Keratinocyte (primary cell): ENCODE measurements around the gene TTC9. TPM values are rescaled to one million over a fixed set of nuclear protein-coding genes. Genes with fewer than 3 reads are reported as not detected.

Source experiments
- DNase-seq: peaks from one replicate; pipeline ENCODE4 v3.0.0-alpha.2; 2011; ENCODE audit warnings: low read depth, missing footprints, low spot score
- FAIRE-seq: peaks from 2 replicates; lab custom pipeline; 2011; peaks lifted over from hg19 to GRCh38; lab: Jason Lieb, UNC
- H2AFZ ChIP-seq: 2 replicates; pipeline ENCODE4 v1.6.0; 2012; ENCODE audit warnings: low read length, control low read depth, inconsistent platforms; ENCODE audit not compliant: control insufficient read depth
- H3K27ac ChIP-seq: 2 replicates; pipeline ENCODE4 v1.5.1; 2011; ENCODE audit warnings: low read length; ENCODE audit not compliant: control insufficient read depth, insufficient read depth
- H3K27me3 ChIP-seq: 3 replicates; pipeline ENCODE4 v1.6.0; 2011; ENCODE audit warnings: low read length; ENCODE audit not compliant: control insufficient read depth, insufficient read depth; ENCODE audit errors: extremely low read depth
- H3K36me3 ChIP-seq, 2 experiments: 2 replicates in 1 of 2; 3 replicates in 1 of 2; pipeline ENCODE4 v1.5.1; 2011; ENCODE audit warnings: low read length in 2 of 2, mild to moderate bottlenecking in 1 of 2; ENCODE audit not compliant: control insufficient read depth in 2 of 2, insufficient read depth in 2 of 2; ENCODE audit errors: extremely low read depth in 1 of 2
- H3K4me1 ChIP-seq: 3 replicates; pipeline ENCODE4 v1.5.1; 2011; ENCODE audit warnings: low read length; ENCODE audit not compliant: control insufficient read depth, insufficient read depth; ENCODE audit errors: extremely low read depth
- H3K4me2 ChIP-seq: 3 replicates; pipeline ENCODE4 v1.6.0; 2011; ENCODE audit warnings: low read depth, low read length; ENCODE audit not compliant: control insufficient read depth, insufficient read depth; ENCODE audit errors: extremely low read depth
- H3K4me3 ChIP-seq, 3 experiments: fragments of 200-600 bp in 1 of 3; sonication (generic) in 1 of 3; 2 replicates in 2 of 3; 3 replicates in 1 of 3; pipeline ENCODE4 v1.5.1; 2011 to 2016; ENCODE audit warnings: low read length in 3 of 3, mild to moderate bottlenecking in 3 of 3, control low read depth in 2 of 3, inconsistent platforms in 1 of 3, low read depth in 1 of 3, mixed read lengths in 1 of 3, mixed run types in 1 of 3, moderate library complexity in 1 of 3; ENCODE audit not compliant: control insufficient read depth in 2 of 3, insufficient read depth in 2 of 3; ENCODE audit errors: extremely low read depth in 1 of 3
- H3K79me2 ChIP-seq: 2 replicates; pipeline ENCODE4 v1.6.0; 2012; ENCODE audit warnings: low read length; ENCODE audit not compliant: control insufficient read depth, insufficient read depth
- H3K9ac ChIP-seq: 3 replicates; pipeline ENCODE4 v1.6.0; 2011; ENCODE audit warnings: low read length; ENCODE audit not compliant: control insufficient read depth, insufficient read depth; ENCODE audit errors: extremely low read depth
- H3K9me1 ChIP-seq: 3 replicates; pipeline ENCODE4 v1.6.0; 2011; ENCODE audit warnings: low read length; ENCODE audit not compliant: control insufficient read depth, insufficient read depth; ENCODE audit errors: extremely low read depth
- H3K9me3 ChIP-seq: 2 replicates; pipeline ENCODE4 v1.5.1; 2012; ENCODE audit warnings: low read depth, low read length; ENCODE audit not compliant: control insufficient read depth
- H4K20me1 ChIP-seq: 3 replicates; pipeline ENCODE4 v1.6.0; 2011; ENCODE audit warnings: low read length; ENCODE audit not compliant: control insufficient read depth, insufficient read depth; ENCODE audit errors: extremely low read depth
- CTCF ChIP-seq, 3 experiments: IDR thresholded peaks in 1 of 3; conservative IDR thresholded peaks in 1 of 3; optimal IDR thresholded peaks in 1 of 3; 2 replicates in 2 of 3; 3 replicates in 1 of 3; pipeline versions ENCODE3 to v1.5.1; 2011; ENCODE audit warnings: low read length in 3 of 3, mild to moderate bottlenecking in 3 of 3, moderate library complexity in 2 of 3, control low read depth in 1 of 3, inconsistent platforms in 1 of 3; ENCODE audit not compliant: insufficient read depth in 2 of 3; ENCODE audit errors: extremely low read depth in 1 of 3
- EZH2 ChIP-seq: IDR thresholded peaks from one replicate; pipeline ENCODE4 v1.6.1; 2012; ENCODE audit warnings: inconsistent platforms, mild to moderate bottlenecking, low read length, moderate library complexity
- dilution Hi-C: fragments of 300-500 bp; cut with MboI; formaldehyde crosslinking; loops from one replicate; pipeline ENCODE4 v1.7.0; 2020; ENCODE audit warnings: low sequenced_read_pairs; ENCODE audit not compliant: extremely low pct_ligation_motif_present
- polyA plus RNA-seq, 5 experiments: library from polyadenylated mRNA; depleted of rRNA in 3 of 5; stranded (reverse) in 3 of 5; stranded (forward) in 1 of 5; unstranded in 1 of 5; fragments of >200 nt; gene quantifications; 1 replicate in 1 of 5; 2 replicates in 3 of 5; 3 replicates in 1 of 5; pipeline versions ENCODE4 v1.2.1 to v1.2.3, GENCODE V29; 2011 to 2012; ENCODE audit warnings: missing spikeins in 2 of 5, low read depth in 1 of 5, low replicate concordance in 1 of 5

TTC9 gene
- polyA plus RNA-seq, 1 donor (not counting 4 experiments of a cell fraction or from before 2014, with no cell fraction given): 0.59 TPM

GRCh38 chr14:70700955-70701585 is 59.4 kb downstream of the TTC9 start:
- FAIRE-seq (no peak), DNase-seq (no peak)
- no peak for TF ChIP-seq EZH2
- no peak for TF ChIP-seq CTCF (optimal IDR thresholded peaks at IDR 0.05 in 1 of 3, IDR thresholded peaks at IDR 0.05 in 1 of 3, conservative IDR thresholded peaks at IDR 0.05 in 1 of 3; ENCODE audit: extremely low read depth in 1 of 3, insufficient read depth in 2 of 3, low read length in 3 of 3)
- peaks cover 13% of the 10 kb centered on the region for H3K4me1 ChIP-seq
- no peaks in the 10 kb centered on the region for H3K9me1 ChIP-seq
- H3K4me2 ChIP-seq: no peak overlapping the region
- H3K27ac ChIP-seq: no peak overlapping the region
- no peaks in the 10 kb centered on the region for H3K36me3 ChIP-seq
- no peaks in the 10 kb centered on the region for H4K20me1 ChIP-seq
- H3K79me2 ChIP-seq: no peaks in the 10 kb centered on the region
- no peak overlapping the region for H3K4me3 ChIP-seq
- H3K9me3 ChIP-seq: no peaks in the 10 kb centered on the region
- H3K9ac ChIP-seq: no peak overlapping the region
- dilution Hi-C loops: no loop called here
- no peaks in the 10 kb centered on the region for H3K27me3 ChIP-seq
- H2AFZ ChIP-seq: no peak overlapping the region

GRCh38 chr14:70701610-70702009 is 59.9 kb downstream of the TTC9 start:
- no peak for DNase-seq
- TF ChIP-seq EZH2 (no peak), CTCF (optimal IDR thresholded peaks at IDR 0.05 in 1 of 3, IDR thresholded peaks at IDR 0.05 in 1 of 3, conservative IDR thresholded peaks at IDR 0.05 in 1 of 3; ENCODE audit: extremely low read depth in 1 of 3, insufficient read depth in 2 of 3, low read length in 3 of 3) (no peak)
- Histone ChIP-seq H3K4me2 (no peak overlapping the region), H3K27me3 (no peaks in the 10 kb centered on the region), H2AFZ (no peak overlapping the region), H3K27ac (no peak overlapping the region), H3K9me1 (no peaks in the 10 kb centered on the region), H3K9ac (no peak overlapping the region), H3K4me3 (no peak overlapping the region), H3K9me3 (no peaks in the 10 kb centered on the region), H3K79me2 (no peaks in the 10 kb centered on the region), H3K4me1 (peaks cover 13% of the 10 kb centered on the region), H3K36me3 (no peaks in the 10 kb centered on the region), H4K20me1 (no peaks in the 10 kb centered on the region)
- dilution Hi-C loops: no loop called here
- FAIRE-seq: no peak
